Spleen (tissue), 7 donors: Measurements from ENCODE around the gene GMDS.

Experiments used
- CTCF ChIP-seq, 11 experiments: fragments of 200-600 bp in 7 of 11; fragments of 450-650 bp in 4 of 11; sonication (generic) in 4 of 11; IDR thresholded peaks in 8 of 11; conservative IDR thresholded peaks in 3 of 11; 1 replicate in 7 of 11; 2 replicates in 4 of 11; pipeline versions ENCODE4 v1.4.0 to v1.8.0; 2016 to 2021; ENCODE audit warnings: antibody characterized with exemption in 11 of 11, inconsistent platforms in 4 of 11, mild to moderate bottlenecking in 1 of 11
- POLR2AphosphoS5 ChIP-seq, 3 donors: sonication (generic); formaldehyde crosslinking; IDR thresholded peaks; one replicate each; pipeline ENCODE4 v1.5.1; 2017; ENCODE audit warnings: antibody characterized with exemption in 3 of 3
- donor health status: DM: no; HTN: no; CAD: no; lungs with moderate emphysema.
- donor health status: DM: no; HTN: no; CAD: no.
- donor health status: DM: no; HTN: no; CAD: no.

GRCh38 chr6:1736346-1737105 lies 508.9 kb downstream of the GMDS start:
- TF ChIP-seq CTCF (IDR thresholded peaks at IDR 0.05 in 8 of 11, conservative IDR thresholded peaks at IDR 0.05 in 3 of 11) (no peak), POLR2AphosphoS5 (IDR thresholded peaks at IDR 0.05) (no peak)
